GM10266 (cell line): Measurements from ENCODE around the gene FOXP1.

ENCODE experiments used
- DNase-seq: peaks from one replicate; pipeline ENCODE4 v3.0.0; 2012; ENCODE audit errors: extremely low spot score
- TF ChIP-seq, protein P1 (sequence below): IDR thresholded peaks from 2 replicates; pipeline ENCODE4 v1.5.1; 2012; ENCODE audit warnings: mild to moderate bottlenecking, low read depth; ENCODE audit not compliant: control insufficient read depth, insufficient read depth; ENCODE audit errors: missing control alignments

FOXP1 gene

DNA sequence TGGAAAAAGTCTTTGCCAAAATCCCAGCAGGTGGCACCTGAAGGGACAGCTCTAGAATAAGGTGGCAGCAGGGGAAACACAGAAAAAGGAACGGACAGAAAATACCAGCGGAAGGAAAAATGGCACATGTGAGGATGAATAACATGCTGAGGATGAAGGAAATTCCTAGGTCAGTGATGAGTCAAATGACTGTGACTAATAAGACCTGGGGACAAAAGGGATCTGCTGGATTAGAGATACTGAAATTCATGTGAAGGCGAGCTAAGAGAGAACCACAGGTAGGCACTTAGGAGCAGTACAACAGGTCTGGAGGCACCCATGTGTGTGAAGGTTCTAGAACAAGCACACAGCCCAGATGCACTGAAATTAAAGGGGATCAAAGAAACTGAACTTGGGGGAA is 482.5 kb downstream of the FOXP1 start:
- TF ChIP-seq, protein P1, sequence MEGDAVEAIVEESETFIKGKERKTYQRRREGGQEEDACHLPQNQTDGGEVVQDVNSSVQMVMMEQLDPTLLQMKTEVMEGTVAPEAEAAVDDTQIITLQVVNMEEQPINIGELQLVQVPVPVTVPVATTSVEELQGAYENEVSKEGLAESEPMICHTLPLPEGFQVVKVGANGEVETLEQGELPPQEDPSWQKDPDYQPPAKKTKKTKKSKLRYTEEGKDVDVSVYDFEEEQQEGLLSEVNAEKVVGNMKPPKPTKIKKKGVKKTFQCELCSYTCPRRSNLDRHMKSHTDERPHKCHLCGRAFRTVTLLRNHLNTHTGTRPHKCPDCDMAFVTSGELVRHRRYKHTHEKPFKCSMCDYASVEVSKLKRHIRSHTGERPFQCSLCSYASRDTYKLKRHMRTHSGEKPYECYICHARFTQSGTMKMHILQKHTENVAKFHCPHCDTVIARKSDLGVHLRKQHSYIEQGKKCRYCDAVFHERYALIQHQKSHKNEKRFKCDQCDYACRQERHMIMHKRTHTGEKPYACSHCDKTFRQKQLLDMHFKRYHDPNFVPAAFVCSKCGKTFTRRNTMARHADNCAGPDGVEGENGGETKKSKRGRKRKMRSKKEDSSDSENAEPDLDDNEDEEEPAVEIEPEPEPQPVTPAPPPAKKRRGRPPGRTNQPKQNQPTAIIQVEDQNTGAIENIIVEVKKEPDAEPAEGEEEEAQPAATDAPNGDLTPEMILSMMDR = no peak
- DNase-seq = no peak

DNA sequence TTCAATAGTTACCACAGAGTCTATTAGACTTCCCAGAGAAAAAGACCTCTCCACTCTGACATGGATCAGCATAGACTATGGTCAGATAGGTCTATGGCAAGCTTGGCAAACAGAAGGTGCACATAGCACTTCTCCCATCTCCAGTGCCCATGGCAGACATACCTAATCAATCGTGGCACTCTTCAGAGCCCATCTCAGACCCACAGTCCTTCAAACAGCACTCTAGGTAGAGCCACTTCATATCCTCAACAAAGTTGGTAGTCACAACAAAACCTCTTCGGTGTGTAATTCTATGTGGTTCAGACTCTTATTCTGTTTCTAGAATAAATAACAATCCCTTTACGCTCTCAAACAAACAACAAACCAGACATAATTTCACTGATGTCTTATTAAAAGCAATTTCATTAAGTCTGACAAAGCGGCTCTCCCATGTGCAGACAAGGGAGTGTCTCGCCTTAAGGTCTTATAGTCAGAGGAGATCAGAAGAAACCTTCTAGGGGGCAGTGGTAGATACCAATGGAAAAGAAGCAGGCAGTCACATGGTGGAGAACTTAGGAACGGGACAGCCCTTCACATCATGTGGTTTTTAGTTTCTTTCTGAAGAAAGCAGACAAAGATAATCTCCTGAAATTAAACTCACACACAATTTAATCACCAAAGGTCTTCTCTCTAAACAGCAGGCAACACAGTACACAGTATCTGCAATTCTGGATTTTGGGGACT is 483.4 kb downstream of the FOXP1 start:
- TF ChIP-seq, protein P1 = no peak
- no peak for DNase-seq

DNA sequence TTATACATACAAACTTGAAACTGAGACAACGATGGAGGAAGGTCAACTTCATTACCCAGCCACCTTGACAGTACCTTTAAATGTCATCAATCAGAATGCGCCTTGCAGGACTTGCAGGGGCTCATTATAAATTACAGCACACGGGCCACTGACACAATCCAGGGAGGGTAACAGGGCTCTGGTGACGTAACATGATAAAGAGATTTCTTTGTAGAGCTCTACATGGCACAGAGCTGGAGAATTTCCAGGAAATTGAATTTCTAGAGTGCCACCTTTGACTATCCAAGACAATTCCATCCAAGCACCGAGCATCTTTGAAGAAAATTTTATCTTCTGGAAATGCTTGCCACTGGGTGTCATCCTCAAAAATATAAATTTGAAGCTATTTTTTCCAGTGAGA is 486.0 kb downstream of the FOXP1 start:
- TF ChIP-seq, protein P1 = no peak
- no peak for DNase-seq

DNA sequence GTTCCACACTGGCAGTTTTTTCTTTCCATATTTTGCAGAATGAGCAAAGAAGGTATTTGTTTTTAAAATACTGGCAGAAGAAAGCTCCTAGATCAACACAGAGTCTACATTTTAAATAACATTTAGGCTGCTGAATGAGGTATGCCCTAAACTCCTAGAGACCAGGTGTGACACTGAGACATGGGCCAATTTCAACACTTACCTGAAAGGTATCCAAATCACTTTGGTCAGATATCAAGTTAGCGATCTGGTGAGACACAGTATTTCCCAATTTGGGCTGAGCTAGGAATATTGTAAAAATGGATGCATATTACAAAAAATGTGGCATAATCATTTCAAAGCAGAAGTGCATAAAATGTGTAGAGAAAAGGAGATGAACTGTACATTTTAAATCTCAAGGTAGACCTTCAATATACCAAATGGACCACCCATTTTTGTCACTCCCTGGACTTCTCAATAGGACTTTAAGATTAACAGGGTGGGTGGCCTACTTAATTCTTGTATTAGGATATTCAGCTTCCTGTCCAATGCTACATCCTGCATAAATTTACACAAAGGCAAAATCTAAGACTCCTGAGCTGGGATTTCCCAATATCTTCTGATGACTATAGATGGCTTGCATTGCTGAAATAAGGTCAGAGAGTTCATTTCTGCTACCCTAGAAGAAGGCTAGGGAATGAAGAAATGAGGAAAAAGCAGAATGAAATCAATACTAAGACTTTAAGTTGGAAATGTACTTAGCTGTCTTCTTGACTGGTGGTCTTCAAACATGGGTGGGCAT is 487.8 kb downstream of the FOXP1 start:
- DNase-seq = no peak
- TF ChIP-seq, protein P1 = no peak

DNA sequence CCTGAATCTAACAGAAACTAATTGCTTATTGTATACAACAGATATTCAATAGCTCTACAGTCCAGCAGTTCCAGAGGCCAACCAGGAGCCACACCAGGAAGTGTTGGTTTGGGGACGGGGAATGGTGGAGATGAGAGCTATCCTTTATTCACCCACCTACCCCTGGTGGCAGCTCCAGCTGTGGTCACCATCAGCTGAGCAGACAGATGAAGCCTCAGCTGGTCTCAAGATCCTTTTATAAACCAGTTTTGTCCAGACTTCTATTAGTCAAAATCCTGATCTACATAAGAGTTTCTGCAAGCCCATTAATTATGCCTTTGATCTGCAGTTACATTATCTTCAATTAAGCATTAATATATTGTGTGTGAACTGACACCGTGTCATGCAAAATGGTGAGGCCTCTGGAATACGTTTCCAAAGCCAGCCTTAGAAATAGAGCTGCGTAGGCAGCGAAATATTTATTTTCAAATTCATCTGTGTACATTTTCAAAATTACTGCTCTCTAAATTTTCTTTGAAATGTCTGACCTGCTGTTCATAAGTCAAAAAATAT is 488.8 kb downstream of the FOXP1 start:
- TF ChIP-seq, protein P1 = no peak
- no peak for DNase-seq

DNA sequence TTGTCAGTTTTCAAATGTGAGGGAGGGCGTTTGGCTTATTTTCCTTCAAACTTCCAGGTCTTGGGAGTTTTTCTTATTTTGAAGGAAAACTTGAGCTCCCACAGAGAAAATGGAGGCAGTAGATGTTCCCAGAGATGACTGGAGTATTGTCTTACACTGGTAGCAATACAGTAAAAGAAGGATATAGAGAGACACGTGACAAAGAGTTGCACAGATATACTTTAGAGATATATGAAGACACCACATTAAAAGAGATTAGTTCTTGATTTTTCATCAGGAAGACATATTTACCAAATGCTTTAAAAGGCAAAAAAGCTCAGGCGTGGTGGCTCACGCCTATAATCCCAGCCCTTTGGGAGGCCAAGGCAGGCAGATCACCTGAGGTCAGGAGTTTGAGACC is 490.9 kb downstream of the FOXP1 start:
- no peak for DNase-seq
- TF ChIP-seq, protein P1 = no peak

DNA sequence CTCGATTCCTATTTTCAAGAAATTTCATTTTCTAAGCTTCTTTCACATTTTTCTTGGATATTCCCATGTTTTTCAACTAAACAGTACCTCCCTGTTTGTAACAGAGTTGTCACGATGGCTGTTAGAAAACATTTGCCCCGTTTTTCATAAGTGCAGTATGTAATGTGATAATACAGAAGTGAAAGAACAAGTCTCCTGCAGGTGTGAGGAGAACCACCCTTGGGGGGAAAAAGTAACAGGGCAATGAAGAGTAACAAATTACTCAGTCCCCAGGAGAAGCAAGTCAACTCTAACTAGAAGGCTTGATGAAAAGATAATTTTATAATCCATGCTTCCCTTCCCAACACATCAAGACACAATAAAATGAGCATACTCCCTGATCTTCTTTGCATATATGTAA is 493.3 kb downstream of the FOXP1 start:
- DNase-seq = no peak
- TF ChIP-seq, protein P1 = no peak
